Right kidney (tissue), 1 donor: Measurements from ENCODE around the gene DLG4.

Experiments used
- DNase-seq: peaks from one replicate; pipeline ENCODE4 v3.0.0-alpha.2; 2016

The DLG4 gene

DNA sequence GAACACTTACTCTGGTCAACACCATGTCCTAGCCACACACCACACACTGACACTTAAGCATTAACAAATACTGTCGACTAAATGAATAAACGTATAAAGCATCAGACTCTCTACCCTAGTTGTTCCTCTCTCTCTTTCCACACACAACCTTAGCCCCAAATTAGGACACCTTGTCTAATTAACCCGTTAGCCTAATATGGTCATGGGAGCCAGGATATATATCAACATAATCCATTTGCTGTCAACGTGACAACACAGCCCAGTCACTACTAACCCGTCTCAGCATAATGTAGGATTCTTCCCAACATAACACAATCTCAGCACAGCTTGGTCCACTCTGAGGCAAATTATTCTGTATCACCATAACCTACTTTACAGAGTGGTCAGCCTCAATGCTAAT, 12.5 kb upstream of the DLG4 start:
- no peak for DNase-seq

DNA sequence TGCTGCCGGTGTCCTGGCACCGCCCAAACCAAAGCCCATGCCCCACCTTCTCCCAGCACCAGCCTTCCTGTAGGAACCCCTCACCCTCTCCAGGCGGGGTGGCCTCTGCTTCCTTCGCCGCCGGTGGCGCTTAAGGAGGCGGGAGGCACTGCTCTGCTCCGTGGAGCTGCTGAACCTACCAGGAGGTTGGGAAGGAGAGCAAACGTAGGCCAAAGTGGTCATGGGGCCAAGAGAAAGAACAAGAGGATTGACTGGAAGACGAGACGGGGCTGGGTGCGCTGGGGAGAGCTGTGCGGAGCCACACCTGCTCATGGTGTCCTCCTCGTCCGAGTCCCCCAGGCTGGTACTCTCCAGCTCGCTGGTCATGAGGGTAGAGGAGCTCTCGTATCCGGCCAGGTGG, 9.9 kb upstream of the DLG4 start:
- DNase-seq, result no peak

DNA sequence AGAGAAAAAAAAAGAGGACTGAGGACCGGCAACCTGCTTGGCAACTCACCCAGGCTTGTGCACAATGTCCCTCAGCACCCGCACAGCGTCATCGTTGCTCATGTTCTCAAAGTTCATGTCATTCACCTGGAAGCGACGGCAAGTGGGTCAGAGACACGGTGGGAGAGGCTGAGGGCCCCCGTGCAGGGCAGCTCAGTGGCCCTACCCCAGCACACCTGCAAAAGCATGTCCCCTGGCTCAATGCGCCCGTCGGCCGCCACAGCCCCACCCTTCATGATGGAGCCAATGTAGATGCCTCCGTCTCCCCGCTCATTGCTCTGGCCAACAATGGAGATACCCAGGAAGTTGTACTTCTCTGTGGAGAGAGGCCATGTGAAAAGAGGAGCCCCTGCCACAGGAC, 9.3 kb upstream of the DLG4 start:
- no peak for DNase-seq

DNA sequence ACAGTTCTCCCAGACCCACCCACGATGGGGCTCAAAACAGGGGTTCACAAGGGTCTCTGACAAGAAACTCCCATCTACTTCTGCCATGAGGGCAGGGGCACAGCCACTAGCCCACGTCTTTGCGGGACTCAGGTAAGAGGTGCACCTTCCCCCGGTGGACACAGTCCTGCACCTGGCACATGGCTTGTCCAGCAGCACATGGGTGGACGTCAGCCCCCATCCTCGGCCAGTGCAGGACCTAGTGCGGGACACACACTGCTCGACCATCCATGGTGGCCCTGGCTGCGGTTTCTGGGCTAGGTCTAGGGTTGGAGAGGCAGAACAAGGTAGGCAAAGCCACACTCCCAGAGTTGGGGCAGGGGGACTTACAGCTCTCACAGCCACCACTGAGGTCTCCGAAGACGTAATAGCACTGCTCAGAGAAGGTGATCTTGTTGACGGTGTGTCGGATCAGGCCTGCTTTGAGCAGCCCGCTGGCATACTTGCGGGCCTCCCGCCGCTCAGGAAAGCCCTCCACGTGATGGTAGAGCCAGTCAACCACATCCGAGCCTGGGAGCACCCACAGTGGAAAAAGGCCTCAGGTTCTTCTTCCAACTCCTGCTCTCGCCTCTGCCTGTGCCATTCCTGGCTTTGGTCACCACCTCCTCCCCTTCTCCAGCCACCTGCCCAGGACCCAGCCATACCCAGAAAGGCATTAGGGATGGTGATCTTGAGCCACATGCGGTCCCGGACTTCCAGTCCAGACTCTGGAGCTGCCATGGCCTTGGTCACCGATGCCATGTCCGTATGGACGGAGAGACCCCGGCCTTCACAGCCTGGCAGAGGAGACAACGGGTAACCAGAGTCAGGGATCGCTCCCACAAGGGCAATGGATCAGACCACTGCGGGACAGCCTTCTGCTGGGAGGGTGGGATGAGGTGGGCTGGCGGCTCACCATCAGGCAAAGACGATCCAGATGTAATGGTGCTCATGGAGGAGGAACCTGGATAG, 7.4 kb upstream of the DLG4 start:
- no peak for DNase-seq

DNA sequence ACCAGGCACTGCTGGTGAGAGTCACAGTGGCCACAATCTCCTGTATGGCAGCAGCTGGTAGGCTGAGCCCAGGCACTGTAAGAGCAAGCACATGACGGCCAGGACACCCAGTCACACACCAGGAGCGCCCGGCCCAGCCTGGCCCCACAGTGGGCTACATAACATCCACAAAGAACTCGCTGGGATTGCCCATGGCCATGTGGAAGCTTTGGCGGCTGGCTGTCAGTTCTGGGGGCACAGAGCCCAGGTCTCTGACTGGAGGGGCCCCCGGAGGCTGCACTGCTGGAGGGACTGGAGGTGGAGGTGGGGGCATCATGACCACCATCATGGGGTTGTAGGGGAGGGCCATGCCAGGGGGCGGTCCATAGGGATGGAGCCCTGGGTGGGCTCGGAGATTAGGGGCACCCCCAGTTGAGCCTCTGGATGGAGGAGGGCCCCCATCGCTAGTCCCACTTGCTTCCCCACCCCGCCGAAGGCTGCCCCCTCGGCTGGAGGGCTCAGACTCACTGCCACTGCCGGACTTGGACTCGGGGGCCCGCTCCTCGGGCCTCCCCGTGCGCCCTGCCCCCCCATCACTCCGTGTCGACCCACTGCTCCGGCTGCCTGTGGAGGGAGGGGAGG, 6.2 kb upstream of the DLG4 start:
- no peak for DNase-seq

DNA sequence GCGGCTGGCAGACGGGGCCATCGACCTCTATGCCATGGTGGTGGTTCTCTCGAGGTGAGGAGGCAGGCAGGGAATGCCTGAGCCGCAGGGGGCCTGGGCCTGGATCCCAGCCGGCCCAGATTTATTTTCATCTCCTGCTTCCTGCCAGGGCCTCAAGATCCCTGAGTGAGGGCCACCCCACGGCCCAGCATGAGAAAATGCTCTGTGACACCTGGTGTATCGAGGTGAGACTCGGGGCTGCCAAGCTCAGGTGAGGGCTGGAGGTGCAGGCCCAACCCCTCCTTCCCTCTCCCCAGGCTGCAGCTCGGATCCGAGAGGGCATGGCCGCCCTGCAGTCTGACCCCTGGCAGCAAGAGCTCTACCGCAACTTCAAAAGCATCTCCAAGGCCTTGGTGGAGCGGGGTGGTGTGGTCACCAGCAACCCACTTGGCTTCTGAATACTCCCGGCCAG, 5.0 kb upstream of the DLG4 start:
- DNase-seq, result no peak

DNA sequence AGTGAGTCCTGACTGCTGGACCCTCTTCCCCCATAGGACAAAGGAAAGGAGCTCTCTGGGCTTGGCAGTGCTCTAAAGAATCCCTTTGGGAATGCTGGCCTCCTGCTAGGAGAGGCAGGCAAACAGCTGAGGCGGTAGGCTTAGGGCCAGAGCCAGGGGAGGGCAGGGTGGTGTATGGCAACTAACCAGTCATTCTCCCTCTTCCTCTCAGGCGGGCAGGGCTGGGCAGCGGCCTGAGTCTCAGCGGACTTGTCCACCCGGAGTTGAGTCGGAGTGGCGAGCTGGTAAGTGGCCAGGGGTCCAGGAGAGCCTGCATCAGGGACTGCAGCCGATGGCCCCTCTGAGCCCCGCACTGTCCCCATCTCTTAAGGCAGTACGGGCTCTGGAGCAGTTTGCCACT, 4.5 kb upstream of the DLG4 start:
- DNase-seq, result no peak

DNA sequence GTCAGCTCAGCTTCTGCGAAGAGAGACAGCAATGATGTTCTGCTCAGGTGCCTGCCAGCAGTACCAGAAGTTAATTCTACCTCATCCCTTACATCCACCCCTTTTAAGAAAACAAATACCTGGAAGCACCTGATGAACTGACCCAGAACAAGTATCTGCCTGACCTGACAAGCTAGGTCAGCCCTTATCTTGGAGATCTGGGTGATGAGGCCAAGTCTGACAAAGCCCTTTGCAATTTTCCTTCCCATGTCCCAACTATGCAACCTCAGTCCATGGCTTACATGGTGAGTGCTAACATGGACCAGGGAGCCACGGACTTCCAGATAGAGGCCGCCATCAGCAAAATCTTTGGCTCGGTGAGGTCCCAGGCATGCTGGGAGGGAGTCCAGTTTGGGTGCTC, 3.7 kb upstream of the DLG4 start:
- no peak for DNase-seq

DNA sequence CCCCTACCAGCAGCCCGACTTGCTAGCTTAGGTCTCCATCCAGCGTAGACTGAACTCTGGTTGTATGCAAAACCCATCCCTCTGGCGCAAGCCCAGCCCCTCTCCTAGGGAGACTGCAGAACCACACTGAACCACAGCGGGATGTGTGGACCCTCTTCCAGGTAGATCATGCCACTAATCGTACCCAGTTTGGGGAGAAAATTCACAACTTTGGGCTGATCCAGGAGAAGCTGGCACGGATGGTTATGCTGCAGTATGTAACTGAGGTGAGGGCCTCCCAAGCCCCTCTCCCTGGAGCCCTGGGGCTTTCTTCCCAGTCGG, 3.3 kb upstream of the DLG4 start:
- no peak for DNase-seq

DNA sequence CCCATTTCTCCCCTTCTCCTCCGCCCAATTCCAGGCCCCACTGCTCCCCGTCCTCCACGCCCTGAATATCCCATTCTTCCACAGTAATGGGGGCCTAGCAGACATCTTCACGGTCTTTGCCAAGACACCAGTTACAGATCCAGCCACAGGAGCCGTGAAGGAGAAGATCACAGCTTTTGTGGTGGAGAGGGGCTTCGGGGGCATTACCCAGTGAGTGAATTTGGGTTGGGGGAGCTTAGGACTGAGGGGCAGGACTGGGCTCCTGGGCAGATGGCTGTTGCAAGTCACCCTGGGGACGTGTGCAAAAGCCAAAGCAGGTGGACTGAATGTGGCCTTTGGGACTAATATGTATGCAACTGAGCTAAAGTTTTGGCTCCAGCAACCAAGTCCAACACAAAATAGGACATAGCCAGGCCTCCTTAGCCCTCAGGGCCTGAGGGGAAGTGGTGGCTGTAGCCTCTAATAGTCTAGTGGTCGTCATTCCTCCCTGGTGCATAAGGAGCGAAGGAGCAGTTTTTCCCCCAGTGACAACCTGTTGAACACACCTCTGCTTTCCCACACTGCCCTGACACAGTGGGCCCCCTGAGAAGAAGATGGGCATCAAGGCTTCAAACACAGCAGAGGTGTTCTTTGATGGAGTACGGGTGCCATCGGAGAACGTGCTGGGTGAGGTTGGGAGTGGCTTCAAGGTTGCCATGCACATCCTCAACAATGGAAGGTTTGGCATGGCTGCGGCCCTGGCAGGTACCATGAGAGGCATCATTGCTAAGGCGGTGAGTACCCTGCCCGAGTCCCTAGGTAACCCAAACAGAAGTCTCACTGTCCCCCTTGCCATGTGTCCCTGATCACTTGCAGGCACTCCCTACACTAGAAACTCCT, 2.7 kb upstream of the DLG4 start:
- DNase-seq, result no peak

DNA sequence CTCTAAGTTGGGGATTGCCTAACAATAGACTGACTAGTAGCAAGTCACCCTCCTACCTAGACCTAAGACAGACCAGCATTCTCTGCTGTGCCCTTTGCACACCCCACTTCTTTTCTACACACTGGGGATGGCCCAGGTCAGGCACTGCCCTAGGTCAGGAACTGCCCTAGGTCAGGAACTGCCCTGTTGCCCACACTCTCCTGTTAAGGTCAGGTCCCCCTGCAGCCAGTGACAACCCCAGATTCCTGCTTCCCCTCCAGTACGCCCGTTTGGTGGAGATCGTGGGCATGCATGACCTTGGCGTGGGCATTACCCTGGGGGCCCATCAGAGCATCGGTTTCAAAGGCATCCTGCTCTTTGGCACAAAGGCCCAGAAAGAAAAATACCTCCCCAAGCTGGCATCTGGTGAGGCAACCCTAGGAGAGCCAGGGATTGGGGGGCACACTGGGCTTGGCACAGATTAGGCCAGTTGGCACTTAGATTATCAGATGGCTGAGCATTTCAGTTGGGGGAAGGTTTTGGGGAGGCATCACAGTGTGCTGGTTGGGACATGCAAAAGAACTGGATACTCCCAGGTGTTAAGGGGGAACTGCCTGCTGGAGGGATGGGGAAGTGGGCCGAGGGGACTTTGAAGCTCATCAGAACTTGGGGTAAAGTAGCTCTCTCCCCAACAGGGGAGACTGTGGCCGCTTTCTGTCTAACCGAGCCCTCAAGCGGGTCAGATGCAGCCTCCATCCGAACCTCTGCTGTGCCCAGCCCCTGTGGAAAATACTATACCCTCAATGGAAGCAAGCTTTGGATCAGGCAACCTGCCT, 1.8 kb upstream of the DLG4 start:
- DNase-seq, result no peak

DNA sequence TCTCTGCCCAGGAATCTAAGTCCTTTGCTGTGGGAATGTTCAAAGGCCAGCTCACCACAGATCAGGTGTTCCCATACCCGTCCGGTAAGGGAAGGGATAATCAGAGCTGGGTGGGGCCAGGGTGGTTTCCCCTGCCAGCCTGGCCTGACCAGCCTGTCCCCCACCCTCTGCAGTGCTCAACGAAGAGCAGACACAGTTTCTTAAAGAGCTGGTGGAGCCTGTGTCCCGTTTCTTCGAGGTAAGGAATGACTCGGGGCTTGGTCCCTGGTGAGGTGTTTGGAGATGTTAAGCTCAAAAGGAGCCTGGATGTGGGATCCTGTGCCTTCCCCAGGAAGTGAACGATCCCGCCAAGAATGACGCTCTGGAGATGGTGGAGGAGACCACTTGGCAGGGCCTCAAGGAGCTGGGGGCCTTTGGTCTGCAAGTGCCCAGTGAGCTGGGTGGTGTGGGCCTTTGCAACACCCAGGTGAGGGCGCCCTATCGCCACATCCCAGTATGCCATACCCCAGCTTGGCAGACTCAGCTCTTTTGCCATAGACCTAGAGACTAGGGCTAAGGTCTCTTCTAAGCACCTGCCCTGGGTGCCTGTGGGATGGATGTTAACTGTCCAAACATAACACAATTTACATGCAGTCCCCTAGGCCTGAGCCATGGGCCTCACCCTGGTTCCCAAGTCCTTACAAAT, 1.1 kb upstream of the DLG4 start:
- no peak for DNase-seq

DNA sequence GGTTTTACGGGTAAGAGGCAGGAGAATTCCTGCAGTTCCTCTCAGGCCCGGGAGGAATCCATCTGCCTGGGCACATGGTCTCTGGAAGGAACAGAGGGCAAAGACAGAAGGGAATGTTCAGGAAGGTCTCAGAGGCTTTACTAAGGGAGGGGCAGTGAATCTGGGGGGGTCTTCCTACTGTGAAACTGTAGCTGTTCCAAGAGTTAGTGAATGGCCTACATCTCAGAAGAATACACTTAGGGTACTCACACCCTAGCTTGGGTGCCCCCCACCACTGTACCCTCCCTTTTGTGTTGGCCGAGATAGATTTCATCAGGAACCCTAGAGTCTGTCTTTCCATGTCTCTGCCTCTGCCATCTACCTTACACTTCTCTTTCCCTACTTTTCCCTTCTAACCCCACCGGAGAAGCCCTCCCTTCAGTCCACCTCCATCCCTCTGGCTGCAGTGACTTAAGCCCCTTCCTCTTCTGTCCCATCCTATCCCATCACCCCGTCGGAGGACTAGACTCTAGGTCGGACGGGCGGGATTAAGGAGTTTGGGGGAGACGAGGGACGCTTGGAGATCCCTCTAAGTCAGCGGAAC, 316 bp downstream of the DLG4 start:
- no peak for DNase-seq

DNA sequence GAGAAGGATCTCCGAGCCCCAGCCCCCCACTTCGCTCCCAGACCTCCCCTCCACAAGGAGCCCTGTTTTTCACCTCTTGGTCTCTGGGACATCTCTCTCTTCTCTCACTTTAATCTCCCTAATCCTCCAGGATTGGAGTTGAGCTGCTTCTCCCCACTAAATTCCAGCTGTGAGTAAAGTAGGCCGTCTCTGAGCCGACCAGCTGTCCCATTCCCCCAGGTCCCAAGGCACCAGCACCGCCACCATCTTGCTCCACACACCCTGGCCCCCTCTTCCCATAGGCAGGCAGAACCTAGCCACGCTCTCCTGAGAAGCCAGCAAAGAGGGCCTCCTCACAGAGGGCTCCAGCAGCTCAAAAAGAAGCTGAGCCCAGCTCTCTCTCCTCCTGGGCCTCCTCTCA, 878 bp downstream of the DLG4 start:
- DNase-seq, result no peak

DNA sequence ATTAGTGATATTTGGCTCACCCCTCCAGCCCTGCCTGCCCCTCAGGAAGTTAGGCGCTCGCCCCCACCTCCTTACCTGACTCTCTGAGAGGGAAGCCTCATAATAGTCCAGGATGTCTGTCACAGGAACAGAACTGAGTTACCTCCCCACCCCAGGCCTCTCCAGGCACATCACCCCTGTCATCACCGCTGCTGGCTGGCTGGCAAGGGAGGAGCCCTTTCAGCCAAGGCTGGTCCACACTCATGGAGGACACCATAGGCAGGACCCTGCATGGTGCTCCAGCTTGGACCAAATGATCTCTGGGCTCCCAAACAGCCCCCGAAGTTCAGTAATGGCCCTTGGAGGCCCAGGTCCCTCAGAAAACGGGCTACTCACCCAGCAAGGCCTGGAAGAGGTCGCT, 1.5 kb downstream of the DLG4 start:
- no peak for DNase-seq

DNA sequence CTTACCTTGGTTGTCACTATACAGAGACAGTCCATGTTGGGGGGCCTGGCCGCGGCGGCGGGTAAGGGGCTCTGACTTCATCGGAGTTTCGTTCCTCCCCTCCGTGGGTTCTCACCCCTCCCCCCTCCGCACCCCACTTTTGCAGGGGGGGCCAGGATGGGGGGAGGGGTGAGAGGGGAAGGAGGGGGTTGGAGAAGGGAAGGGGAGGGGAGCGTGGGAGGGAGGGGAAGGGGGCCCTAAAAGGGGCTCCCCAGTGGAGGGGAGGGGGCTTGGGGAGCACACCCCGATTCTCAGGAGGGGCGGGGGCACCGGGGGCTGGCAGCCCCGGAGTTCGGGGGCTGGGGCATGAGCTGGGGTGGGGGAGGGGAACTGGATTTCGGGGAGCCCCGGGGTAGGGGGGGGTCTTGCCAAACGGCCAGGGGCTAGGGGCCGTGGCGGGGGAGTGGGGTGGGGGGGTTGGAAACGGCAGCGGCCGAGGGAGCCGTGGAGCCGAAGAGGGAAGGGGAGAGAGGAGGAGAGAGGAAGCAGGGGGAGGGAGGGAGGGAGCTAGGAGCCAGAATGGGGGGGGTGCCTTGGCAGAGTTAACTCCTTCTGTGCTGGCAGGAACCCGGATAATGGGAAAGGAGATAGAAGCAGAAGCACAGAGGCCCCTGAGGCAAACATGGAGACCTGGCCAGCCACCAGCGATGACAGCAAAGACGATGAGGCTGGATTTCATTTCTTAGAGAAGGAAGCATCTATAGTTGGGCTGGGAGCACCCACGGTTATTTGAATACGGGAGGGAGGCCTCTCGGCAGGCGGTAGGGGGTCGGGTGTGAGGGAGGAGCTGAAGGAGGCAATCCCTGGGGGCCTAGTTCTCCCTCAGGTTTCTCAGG, 2.3 kb downstream of the DLG4 start:
- DNase-seq, result peak; percentile 67

DNA sequence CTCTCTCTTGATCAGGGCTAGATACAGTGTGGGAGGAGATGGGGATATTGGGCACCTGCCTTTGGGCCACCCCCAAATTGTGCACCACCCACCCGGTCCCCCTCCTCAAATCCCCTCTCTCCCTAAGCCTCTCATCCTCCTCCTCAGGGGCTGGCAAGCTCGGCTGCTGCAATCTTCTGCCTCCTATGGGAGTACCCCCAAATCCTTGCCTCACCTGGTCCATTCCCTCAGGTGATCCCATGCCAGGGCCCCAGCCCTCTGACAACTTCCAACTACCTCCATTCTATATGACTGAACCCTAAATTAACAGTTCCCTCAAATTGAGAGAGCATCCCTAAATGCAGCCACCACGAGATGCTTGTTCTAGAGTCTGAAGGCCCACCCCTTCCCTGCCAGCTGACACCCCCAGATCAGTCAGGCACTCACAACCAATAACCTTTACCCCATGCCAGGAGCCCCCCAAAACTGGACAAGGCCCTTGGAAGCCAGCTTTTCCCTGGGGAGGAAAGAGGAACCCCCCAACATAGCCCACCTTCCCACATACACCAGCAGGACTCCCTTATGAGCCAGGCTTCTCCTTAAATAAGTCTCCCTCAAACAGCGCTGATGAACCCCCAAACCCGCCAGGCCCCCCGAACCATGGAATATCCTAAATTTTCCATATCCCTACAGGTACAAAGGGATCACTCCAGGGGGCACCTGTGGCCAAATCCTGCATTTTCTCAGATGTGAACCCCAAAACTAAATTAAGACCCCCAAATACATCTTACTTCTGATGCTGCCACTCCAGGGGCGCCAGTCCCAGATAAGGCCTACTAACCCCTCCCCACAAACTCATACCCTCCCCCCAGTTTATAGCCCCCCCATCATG, 3.2 kb downstream of the DLG4 start:
- no peak for DNase-seq

DNA sequence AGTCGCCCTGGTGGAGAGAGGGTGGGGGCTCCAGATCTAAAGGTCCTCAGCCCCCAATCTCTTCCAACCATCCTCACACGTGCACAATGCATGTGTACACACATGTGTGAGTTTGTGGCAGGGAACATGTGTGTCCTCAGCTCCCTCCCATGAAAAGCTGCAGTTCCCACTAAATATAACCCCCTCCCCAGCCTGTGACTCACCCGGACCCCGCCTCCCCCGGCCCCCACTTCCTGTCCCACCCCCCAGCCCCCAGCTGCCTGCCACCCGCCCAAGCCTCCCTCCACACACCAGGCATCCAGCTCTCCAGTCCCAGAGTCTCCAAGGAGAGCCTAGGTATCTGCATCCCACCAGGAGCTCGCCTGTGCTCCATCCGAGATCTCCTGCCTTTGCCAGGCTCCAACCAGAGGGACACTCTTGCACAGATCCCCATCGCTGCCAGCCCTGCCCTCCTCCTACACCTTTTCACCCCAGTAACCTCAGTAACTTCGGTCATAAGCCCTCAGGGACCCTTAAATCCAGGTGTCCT, 3.9 kb downstream of the DLG4 start:
- no peak for DNase-seq

DNA sequence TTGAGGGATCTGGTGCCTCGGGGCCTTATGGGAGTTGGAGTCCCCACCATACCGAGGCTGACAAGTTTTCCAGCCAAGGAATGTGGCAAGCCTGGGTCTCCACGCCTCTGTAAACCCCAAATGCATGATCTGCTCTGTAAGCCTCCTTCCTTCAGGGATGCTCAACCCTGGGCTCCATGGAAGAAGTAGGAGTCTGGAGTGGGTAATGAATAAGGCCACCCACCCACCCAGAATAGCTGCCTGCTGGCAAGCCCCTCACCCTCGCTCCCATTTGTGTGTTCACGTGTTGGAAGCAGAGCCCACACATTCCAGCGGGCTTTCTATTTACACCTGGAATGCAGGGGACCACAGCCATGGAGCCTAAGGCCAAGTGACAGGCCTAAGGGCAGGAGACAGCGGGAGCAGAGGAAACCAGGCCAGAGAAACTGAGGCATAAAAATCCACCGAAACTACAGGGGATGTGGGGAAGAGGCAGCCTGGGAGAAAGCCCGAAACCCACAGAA, 4.4 kb downstream of the DLG4 start:
- DNase-seq, result no peak
